ENCODE measurements around the gene LRP11. TPM values are rescaled to one million over a fixed set of nuclear protein-coding genes. Genes with fewer than 3 reads are reported as not detected.

LRP11 gene, protein sequence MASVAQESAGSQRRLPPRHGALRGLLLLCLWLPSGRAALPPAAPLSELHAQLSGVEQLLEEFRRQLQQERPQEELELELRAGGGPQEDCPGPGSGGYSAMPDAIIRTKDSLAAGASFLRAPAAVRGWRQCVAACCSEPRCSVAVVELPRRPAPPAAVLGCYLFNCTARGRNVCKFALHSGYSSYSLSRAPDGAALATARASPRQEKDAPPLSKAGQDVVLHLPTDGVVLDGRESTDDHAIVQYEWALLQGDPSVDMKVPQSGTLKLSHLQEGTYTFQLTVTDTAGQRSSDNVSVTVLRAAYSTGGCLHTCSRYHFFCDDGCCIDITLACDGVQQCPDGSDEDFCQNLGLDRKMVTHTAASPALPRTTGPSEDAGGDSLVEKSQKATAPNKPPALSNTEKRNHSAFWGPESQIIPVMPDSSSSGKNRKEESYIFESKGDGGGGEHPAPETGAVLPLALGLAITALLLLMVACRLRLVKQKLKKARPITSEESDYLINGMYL
- 28.9 TPM for total RNA-seq

DNA sequence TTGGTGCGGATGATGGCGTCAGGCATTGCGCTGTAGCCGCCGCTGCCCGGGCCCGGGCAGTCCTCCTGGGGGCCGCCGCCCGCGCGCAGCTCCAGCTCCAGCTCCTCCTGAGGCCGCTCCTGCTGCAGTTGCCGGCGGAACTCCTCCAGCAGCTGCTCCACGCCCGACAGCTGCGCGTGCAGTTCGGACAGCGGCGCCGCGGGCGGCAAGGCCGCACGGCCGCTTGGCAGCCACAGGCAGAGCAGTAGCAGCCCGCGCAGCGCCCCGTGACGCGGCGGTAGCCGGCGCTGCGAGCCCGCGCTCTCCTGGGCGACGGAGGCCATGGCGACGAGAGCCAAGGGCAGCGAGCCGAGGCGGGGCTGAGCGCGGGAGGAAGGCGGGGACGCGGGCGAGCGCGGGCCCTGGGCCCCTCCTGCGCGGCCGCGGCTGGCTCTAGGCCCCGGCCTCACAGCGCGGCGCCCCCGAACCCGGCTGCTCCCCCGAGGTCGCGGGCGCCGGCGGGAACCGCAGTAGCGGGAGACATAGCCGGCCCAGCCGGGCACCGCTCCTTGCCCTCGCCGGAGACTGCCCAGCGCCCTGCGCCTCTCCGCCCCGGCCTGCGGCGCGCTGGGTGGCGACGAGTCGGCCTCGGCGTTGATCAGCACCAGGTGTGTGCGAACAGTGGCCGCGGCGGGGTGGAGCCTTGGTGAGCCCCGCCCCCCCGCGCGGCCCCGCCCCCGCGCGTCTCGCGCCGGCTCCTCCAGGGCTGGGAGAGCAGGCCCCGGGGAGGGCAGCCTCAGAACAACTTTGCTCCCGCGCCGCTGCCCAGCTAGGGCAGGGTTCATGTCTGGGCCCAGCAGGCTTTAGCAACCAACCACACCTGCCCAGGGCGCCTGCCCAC, at the start of gene LRP11:
Gene LRP11, minus strand, starts transcription at position 662 of the 880 bp plus-strand sequence. Its CDS starts 339 bp downstream, at position 323.

GRCh38 chr6:149897855-149898744, 33.9 kb upstream of the LRP11 start, which contains the start of gene RAET1E:
Gene RAET1E (minus strand): TSS chr6:149898113. CDS start chr6:149890901, 7,212 bp downstream.

Other genes with a start within 250 kb of the LRP11 start
- 17.5 TPM for gene KATNA1, start 215.6 kb downstream of the LRP11 start, total RNA-seq
- 26.2 TPM for gene LATS1, start 146.3 kb downstream of the LRP11 start, total RNA-seq
- 33.0 TPM for gene NUP43, start 117.8 kb downstream of the LRP11 start, total RNA-seq
- 58.4 TPM for gene PCMT1, start 114.6 kb downstream of the LRP11 start, total RNA-seq
- not detected for gene RAET1E, start 33.8 kb upstream of the LRP11 start, total RNA-seq
- 1.1 TPM for gene RAET1G, start 58.8 kb upstream of the LRP11 start, total RNA-seq
- 2.3 TPM for gene ULBP2, start 77.7 kb upstream of the LRP11 start, total RNA-seq
- gene ULBP1, start 99.6 kb upstream of the LRP11 start, total RNA-seq: 0.29 TPM
- gene RAET1L, start 161.2 kb upstream of the LRP11 start, total RNA-seq: not detected
- gene ULBP3, start 204.8 kb upstream of the LRP11 start, total RNA-seq: 10.3 TPM